Sigmoid colon (tissue), 4 donors: ENCODE measurements around the gene AFDN.

Source experiments
- CTCF ChIP-seq, 4 experiments: fragments of 450-650 bp in 3 of 4; fragments of 200-600 bp in 1 of 4; IDR thresholded peaks; one replicate each; pipeline ENCODE4 v1.5.1; 2016 to 2019; ENCODE audit warnings: antibody characterized with exemption in 4 of 4, mild to moderate bottlenecking in 3 of 4, moderate library complexity in 2 of 4
- EP300 ChIP-seq, 4 donors: sonication (generic); formaldehyde crosslinking; IDR thresholded peaks; one replicate each; pipeline ENCODE4 v1.6.1; 2017; ENCODE audit warnings: antibody characterized with exemption in 4 of 4
- POLR2A ChIP-seq, 2 donors: fragments of 450-650 bp; IDR thresholded peaks; one replicate each; pipeline ENCODE4 v1.6.1; 2016; ENCODE audit warnings: antibody characterized with exemption in 2 of 2, mild to moderate bottlenecking in 2 of 2, moderate library complexity in 2 of 2
- POLR2AphosphoS5 ChIP-seq, 4 donors: sonication (generic); formaldehyde crosslinking; IDR thresholded peaks; one replicate each; pipeline ENCODE4 v1.6.1; 2017; ENCODE audit warnings: antibody characterized with exemption in 4 of 4

- no peak for TF ChIP-seq EP300 (IDR thresholded peaks at IDR 0.05)
- no peak for TF ChIP-seq CTCF (IDR thresholded peaks at IDR 0.05)
- no peak for TF ChIP-seq POLR2A (IDR thresholded peaks at IDR 0.05)
- TF ChIP-seq POLR2AphosphoS5 (IDR thresholded peaks at IDR 0.05): no peak
Observed at GRCh38 chr6:167979436-167980139, 152.9 kb downstream of the AFDN start.
